Naive thymus-derived CD8-positive, alpha-beta T cell (primary cell): ENCODE results near the gene CMIP. TPM values are rescaled to one million over a fixed set of nuclear protein-coding genes. Genes with fewer than 3 reads are reported as not detected.

Experiments used
- ATAC-seq, 2 donors: fragments of 150-1000 bp; cut with Tn5 transposase in 1 of 2; sonication (Bioruptor Pico), chemical (Tn5 transposase) in 1 of 2; 1 replicate in 1 of 2; 2 replicates in 1 of 2; pipeline ENCODE4 v1.10.0; 2021; ENCODE audit warnings: mild to moderate bottlenecking in 2 of 2, moderate library complexity in 2 of 2
- POLR2A ChIA-PET: fragments of 350-600 bp; sonication (Branson Sonifier 250); formaldehyde crosslinking; loops from one replicate; lab custom pipeline; 2021; ENCODE audit warnings: antibody characterized with exemption; lab: Charles Lee
- DNase-seq, 10 donors: peaks; one replicate each; pipeline versions ENCODE4 v3.0.0 to v3.0.0-alpha.2; 2020 to 2022
- H3K27ac Mint-ChIP-seq, 10 donors: one replicate each; pipeline ENCODE4 v1.8.0; 2020 to 2022; ENCODE audit warnings: mild to moderate bottlenecking in 10 of 10, mixed read lengths in 10 of 10, moderate library complexity in 4 of 10, inconsistent platforms in 1 of 10
- H3K27me3 Mint-ChIP-seq, 5 donors: one replicate each; pipeline ENCODE4 v1.8.0; 2021 to 2022; ENCODE audit warnings: mixed read lengths in 5 of 5
- H3K36me3 Mint-ChIP-seq, 3 donors: one replicate each; pipeline ENCODE4 v1.8.0; 2020 to 2022; ENCODE audit warnings: mixed read lengths in 3 of 3, mild to moderate bottlenecking in 2 of 3, inconsistent platforms in 1 of 3
- H3K4me1 Mint-ChIP-seq, 4 donors: one replicate each; pipeline ENCODE4 v1.8.0; 2021 to 2022; ENCODE audit warnings: mixed read lengths in 4 of 4
- H3K4me3 Mint-ChIP-seq, 10 donors: one replicate each; pipeline ENCODE4 v1.8.0; 2020 to 2022; ENCODE audit warnings: mild to moderate bottlenecking in 10 of 10, mixed read lengths in 10 of 10, moderate library complexity in 6 of 10, inconsistent platforms in 1 of 10
- H3K9me3 Mint-ChIP-seq, 9 donors: one replicate each; pipeline ENCODE4 v1.8.0; 2020 to 2022; ENCODE audit warnings: mixed read lengths in 9 of 9, mild to moderate bottlenecking in 3 of 9, inconsistent platforms in 1 of 9, moderate library complexity in 1 of 9
- polyA plus RNA-seq, 3 donors: library from polyadenylated mRNA; unstranded; fragments of 300-500 nt; fragmentation: Illumina TruSeq; gene quantifications; one replicate each; pipeline ENCODE4 v1.2.3, GENCODE V29; 2021
- total RNA-seq, 8 experiments: library from RNA in 2 of 8; stranded (reverse) in 2 of 8; gene quantifications; one replicate each; pipeline ENCODE4 v1.2.3 and lab custom pipeline; 2021 to 2026

CMIP gene
- total and polyA plus RNA-seq, 5 experiments from 2014 or later: 0.31 to 41.5 (median 1.3) TPM

- Mint-ChIP-seq H3K27me3 (no peaks in the 10 kb centered on the region), H3K27ac (peak overlapping the region in 1 of 10 donors; percentile 63), H3K4me1 (peaks cover 4 to 15% (median 9%) of the 10 kb centered on the region in 4 donors), H3K36me3 (peaks cover 0 to 41% (median 0%) of the 10 kb centered on the region in 3 donors), H3K9me3 (no peaks in the 10 kb centered on the region), H3K4me3 (no peak overlapping the region)
- DNase-seq (no peak), ATAC-seq (no peak)
- POLR2A ChIA-PET: no interaction called here
These were observed 162.4 kb downstream of the CMIP start for GRCh38 chr16:81607006-81607405.

GRCh38 chr16:81607805-81608522 lies 163.4 kb downstream of the CMIP start:
- DNase-seq: no peak
- Mint-ChIP-seq H3K4me1 (peaks cover 4 to 13% (median 9%) of the 10 kb centered on the region in 4 donors), H3K36me3 (peaks cover 0 to 41% (median 0%) of the 10 kb centered on the region in 3 donors), H3K9me3 (no peaks in the 10 kb centered on the region), H3K4me3 (no peak overlapping the region), H3K27me3 (no peaks in the 10 kb centered on the region), H3K27ac (peak overlapping the region in 1 of 10 donors; percentile 59)
- ATAC-seq: no peak
- POLR2A ChIA-PET: no interaction called here

DNA sequence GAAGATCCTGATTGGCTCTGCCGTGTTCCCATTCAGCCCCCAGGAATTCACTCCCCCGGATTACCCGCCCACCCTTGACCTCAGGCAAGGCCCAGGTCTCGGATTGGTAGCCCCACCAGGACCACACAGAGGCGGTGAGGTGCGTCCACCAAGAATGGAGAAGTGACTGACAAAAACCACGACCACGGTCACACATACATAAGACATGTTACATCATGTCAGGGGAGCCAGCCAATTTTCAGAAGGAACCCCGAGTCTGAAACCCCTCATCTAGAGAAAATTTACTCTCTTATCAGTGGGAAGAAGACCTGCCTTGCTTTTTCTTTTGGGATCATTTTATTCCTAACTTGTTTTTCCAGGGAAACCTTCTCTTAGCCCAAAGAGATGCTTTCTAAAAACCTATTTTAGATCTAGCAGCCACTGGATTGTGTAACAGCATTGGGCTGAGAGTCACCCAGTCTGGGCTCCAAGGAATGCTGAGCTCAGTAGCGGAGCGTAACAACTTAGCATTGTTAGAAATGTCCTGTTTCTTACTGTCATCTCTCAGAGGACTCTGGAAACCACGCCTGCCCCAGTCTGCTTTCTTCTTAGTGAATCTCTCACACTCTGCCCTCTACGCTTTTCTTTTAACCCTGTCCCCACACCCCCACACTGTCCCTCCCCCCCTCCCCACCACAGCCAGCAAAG lies 164.1 kb downstream of the CMIP start:
- no peaks in the 10 kb centered on the region for H3K27me3 Mint-ChIP-seq
- no peak for DNase-seq
- POLR2A ChIA-PET: no interaction called here
- peak overlapping the region in 3 of 10 donors; percentile 27 to 81 (median 78) for H3K27ac Mint-ChIP-seq
- no peaks in the 10 kb centered on the region for H3K9me3 Mint-ChIP-seq
- H3K4me3 Mint-ChIP-seq: no peak overlapping the region
- peaks cover 4 to 11% (median 9%) of the 10 kb centered on the region in 4 donors for H3K4me1 Mint-ChIP-seq
- no peak for ATAC-seq
- H3K36me3 Mint-ChIP-seq: peaks cover 0 to 41% (median 0%) of the 10 kb centered on the region in 3 donors

GRCh38 chr16:81609323-81609892 lies 164.8 kb downstream of the CMIP start:
- ATAC-seq (no peak), DNase-seq (no peak)
- peak overlapping the region in 8 of 10 donors; percentile 37 to 83 (median 73) for H3K27ac Mint-ChIP-seq
- H3K4me3 Mint-ChIP-seq: no peak overlapping the region
- no peaks in the 10 kb centered on the region for H3K27me3 Mint-ChIP-seq
- no peaks in the 10 kb centered on the region for H3K9me3 Mint-ChIP-seq
- POLR2A ChIA-PET: no interaction called here
- H3K36me3 Mint-ChIP-seq: peaks cover 0 to 41% (median 0%) of the 10 kb centered on the region in 3 donors
- peaks cover 4 to 11% (median 9%) of the 10 kb centered on the region in 4 donors for H3K4me1 Mint-ChIP-seq

DNA sequence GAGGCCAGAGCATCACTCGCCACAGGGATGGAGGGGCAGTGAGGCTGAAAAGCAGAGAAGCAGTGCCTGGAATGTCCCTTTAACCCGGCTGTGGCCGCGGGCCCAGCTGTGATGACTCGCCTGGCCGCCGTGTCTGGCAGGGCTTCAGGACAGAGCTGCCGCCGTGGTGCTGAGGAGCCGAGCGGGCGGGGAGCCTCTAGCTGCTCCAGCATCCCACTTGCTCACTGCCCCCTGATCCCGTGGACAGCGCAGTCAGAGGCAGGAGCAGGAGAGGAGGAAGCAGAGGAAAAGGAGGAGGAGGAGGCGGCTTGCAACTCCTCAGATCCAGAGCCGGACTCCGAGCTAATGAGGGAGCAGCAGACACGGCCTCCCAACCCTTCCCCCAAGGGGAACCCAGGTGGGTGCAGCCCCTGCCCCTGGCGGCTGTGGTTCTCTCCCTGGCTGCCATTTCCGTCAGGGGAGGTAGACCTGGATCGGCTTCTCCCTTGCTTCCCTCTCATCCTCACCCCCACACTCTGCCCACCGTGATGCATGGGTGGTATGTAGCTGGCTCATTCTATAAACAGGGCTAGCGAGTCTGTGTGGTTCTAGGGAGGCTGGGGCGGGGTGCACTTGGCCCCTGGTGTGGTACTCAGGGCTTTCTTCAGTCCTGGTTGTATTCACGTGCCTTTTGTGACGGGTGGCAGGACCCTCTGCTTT lies 165.7 kb downstream of the CMIP start:
- Mint-ChIP-seq H3K36me3 (peaks cover 0 to 41% (median 0%) of the 10 kb centered on the region in 3 donors), H3K27me3 (no peaks in the 10 kb centered on the region), H3K27ac (peak overlapping the region in 5 of 10 donors; percentile 13 to 78 (median 39)), H3K9me3 (no peaks in the 10 kb centered on the region), H3K4me1 (peaks cover 4 to 11% (median 9%) of the 10 kb centered on the region in 4 donors), H3K4me3 (no peak overlapping the region)
- ATAC-seq: no peak
- POLR2A ChIA-PET: no interaction called here
- no peak for DNase-seq

DNA sequence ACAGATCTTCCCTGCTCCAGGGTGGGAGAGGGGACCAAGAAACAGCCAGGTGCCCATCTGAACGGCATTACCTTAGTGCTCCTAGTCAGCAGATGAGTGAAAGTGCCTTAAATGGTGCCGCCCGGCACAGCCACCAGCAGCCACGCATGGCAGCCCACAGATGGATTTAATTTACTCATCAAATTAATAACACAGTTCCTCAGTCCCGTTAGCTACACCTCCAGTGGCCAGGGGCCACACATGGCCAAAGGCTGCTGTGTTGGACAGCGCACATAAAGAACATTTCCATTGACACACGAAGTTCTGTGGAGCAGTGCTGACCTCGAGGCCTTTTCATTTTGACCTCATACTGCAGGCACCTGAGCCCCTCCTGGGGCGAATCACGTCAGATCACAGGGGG lies 166.3 kb downstream of the CMIP start:
- Mint-ChIP-seq H3K4me3 (no peak overlapping the region), H3K27ac (peak overlapping the region in 4 of 10 donors; percentile 34 to 85 (median 55)), H3K9me3 (no peaks in the 10 kb centered on the region), H3K4me1 (peaks cover 4 to 10% (median 8%) of the 10 kb centered on the region in 4 donors), H3K27me3 (no peaks in the 10 kb centered on the region), H3K36me3 (peaks cover 0 to 41% (median 0%) of the 10 kb centered on the region in 3 donors)
- POLR2A ChIA-PET: no interaction called here
- ATAC-seq (no peak), DNase-seq (no peak)

GRCh38 chr16:81611721-81612120 lies 167.1 kb downstream of the CMIP start:
- no peak overlapping the region for H3K4me3 Mint-ChIP-seq
- H3K27ac Mint-ChIP-seq: peak overlapping the region in 8 of 10 donors; percentile 34 to 85 (median 72)
- no peaks in the 10 kb centered on the region for H3K9me3 Mint-ChIP-seq
- POLR2A ChIA-PET: no interaction called here
- H3K27me3 Mint-ChIP-seq: no peaks in the 10 kb centered on the region
- peaks cover 0 to 36% (median 0%) of the 10 kb centered on the region in 3 donors for H3K36me3 Mint-ChIP-seq
- no peak for ATAC-seq
- no peak for DNase-seq
- H3K4me1 Mint-ChIP-seq: peaks cover 4 to 11% (median 9%) of the 10 kb centered on the region in 4 donors

DNA sequence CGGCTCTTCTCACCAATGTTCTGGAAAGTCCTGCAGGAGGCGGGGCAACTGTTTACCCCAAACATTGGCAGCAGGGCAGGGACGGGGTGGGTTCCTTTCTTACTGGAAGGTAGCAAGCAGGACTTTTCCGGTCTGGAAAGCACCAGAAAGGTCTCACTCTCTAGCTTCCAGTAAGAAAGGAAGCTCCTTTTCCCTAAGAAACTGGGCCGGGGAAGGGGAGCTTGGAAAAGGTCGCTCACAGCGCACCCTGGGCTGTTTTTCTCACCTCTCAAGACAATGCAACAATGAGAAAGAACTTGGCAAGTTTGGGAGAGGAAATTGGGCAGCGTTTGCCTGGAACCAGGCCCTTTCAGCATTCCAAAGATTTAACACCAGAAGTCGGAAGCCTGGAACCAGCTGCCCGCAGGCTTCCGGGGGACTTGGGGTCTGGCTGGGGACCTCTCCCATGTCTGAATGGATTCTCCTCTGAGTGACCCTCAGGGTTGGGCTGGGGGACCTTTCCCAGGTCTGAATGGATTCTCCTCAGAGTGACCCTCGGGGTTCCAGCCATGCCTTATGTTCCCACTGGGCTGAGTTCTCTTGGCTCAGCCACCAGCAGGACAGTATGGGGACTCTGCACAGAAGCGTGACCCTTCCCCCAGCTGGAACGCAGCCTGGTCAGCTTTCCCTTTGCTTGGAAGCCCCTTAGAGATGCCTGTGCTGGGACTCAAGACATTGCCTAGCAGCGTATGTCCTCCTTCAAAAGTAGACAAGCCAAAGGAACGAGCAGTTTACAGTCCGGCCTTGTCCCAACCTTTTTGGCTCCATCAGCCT lies 167.9 kb downstream of the CMIP start:
- Mint-ChIP-seq H3K27me3 (no peaks in the 10 kb centered on the region), H3K4me1 (peaks cover 4 to 15% (median 10%) of the 10 kb centered on the region in 4 donors), H3K9me3 (no peaks in the 10 kb centered on the region), H3K27ac (peak overlapping the region in 2 of 10 donors; percentile 66 to 73), H3K36me3 (peaks cover 0 to 29% (median under 1%) of the 10 kb centered on the region in 3 donors), H3K4me3 (no peak overlapping the region)
- ATAC-seq (no peak), DNase-seq (no peak)
- POLR2A ChIA-PET: no interaction called here

DNA sequence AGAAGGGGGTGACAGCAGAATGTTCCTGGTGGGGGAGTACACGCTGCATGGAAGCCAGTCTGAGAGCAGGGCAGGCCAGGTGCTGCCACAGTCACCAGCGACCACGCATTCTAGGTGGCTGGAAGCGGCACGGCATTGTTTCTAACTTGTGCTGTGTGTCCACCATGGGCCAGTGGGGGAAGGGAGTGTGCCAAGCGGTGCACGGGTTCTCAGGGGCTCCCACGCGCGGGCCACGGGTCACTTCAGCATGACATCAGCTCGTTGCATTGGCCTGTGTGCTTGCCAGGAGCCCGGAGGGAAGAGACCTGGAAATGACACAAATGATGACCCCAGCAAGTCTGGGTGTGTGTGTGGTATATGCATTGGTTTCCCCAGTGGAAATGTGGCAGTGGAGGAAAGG lies 169.6 kb downstream of the CMIP start:
- no peaks in the 10 kb centered on the region for H3K9me3 Mint-ChIP-seq
- POLR2A ChIA-PET: no interaction called here
- H3K36me3 Mint-ChIP-seq: peaks cover 0 to 13% (median 2%) of the 10 kb centered on the region in 3 donors
- DNase-seq (no peak), ATAC-seq (no peak)
- H3K4me1 Mint-ChIP-seq: peaks cover 7 to 15% (median 13%) of the 10 kb centered on the region in 4 donors
- no peak overlapping the region for H3K4me3 Mint-ChIP-seq
- H3K27me3 Mint-ChIP-seq: no peaks in the 10 kb centered on the region
- H3K27ac Mint-ChIP-seq: no peak overlapping the region

DNA sequence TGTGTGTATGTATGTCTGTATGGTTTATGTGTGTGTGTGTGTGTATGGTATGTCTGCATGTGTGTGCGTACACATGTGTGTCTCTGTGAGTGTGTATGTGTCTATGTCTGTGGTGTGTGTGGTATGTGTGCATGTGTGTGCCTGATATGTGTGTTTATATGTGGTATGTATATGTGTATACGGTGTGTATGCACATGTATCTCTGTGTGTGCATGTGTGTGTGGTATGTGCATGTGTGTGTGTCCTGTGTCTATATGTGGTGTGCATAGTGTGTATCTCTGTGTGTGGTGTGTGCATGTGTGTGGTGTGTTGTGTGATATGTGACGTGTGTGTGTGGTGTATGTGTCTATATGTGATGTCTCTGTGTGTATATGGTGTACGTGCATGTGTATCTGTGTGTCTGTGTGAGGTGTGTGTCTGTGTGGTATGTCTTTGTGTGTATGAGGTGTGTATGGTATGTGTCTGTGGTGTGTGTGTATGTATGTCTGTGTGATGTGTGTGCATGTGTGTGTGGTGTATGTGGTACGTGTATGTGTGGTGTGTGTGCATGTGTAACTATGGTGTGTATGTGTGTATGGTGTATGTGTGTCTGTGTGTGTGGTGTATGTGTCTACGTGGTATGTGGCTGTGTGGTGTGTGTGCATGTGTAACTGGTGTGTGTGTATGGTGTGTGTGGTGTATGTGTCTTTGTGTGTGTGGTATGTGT lies 170.2 kb downstream of the CMIP start:
- POLR2A ChIA-PET: no interaction called here
- DNase-seq (no peak), ATAC-seq (no peak)
- peaks cover 7 to 14% (median 11%) of the 10 kb centered on the region in 4 donors for H3K4me1 Mint-ChIP-seq
- H3K27me3 Mint-ChIP-seq: no peaks in the 10 kb centered on the region
- no peak overlapping the region for H3K27ac Mint-ChIP-seq
- H3K36me3 Mint-ChIP-seq: peaks cover 0 to 7% (median 2%) of the 10 kb centered on the region in 3 donors
- H3K4me3 Mint-ChIP-seq: no peak overlapping the region
- no peaks in the 10 kb centered on the region for H3K9me3 Mint-ChIP-seq

GRCh38 chr16:81615411-81615810 lies 170.8 kb downstream of the CMIP start:
- DNase-seq (no peak), ATAC-seq (no peak)
- Mint-ChIP-seq H3K36me3 (peaks cover 0 to 6% (median 2%) of the 10 kb centered on the region in 3 donors), H3K27ac (no peak overlapping the region), H3K4me1 (peaks cover 7 to 14% (median 11%) of the 10 kb centered on the region in 4 donors), H3K4me3 (no peak overlapping the region), H3K27me3 (no peaks in the 10 kb centered on the region), H3K9me3 (no peaks in the 10 kb centered on the region)
- POLR2A ChIA-PET: interaction anchor here (0.7 kb wide), 1 partner anchor 161 kb away, joined by 5 read pairs; no protein-coding TSS in a partner anchor
